Stomach (tissue), 9 donors: ENCODE results near the gene ASIC2. TPM values are rescaled to one million over a fixed set of nuclear protein-coding genes. Genes with fewer than 3 reads are reported as not detected.

Experiments used
- DNase-seq, 2 donors: peaks; one replicate each; pipeline versions ENCODE4 v3.0.0 to v3.0.0-alpha.2; 2013 to 2019
- H3K27ac ChIP-seq, 5 donors: fragments of 200-600 bp in 4 of 5; sonication (generic) in 4 of 5; one replicate each; pipeline ENCODE4 v1.5.1; 2013 to 2019; ENCODE audit warnings: mild to moderate bottlenecking in 1 of 5, moderate library complexity in 1 of 5
- H3K27me3 ChIP-seq, 3 donors: fragments of 200-600 bp; sonication (generic); one replicate each; pipeline ENCODE4 v1.5.1; 2017 to 2019; ENCODE audit warnings: mixed run types in 1 of 3
- H3K36me3 ChIP-seq, 4 donors: fragments of 200-600 bp; sonication (generic); 1 replicate in 3 of 4; 2 replicates in 1 of 4; pipeline ENCODE4 v1.5.1; 2016 to 2019
- H3K4me1 ChIP-seq, 4 donors: fragments of 200-600 bp; sonication (generic); one replicate each; pipeline ENCODE4 v1.5.1; 2016 to 2019
- H3K4me3 ChIP-seq, 4 donors: fragments of 200-600 bp; sonication (generic) in 3 of 4; one replicate each; pipeline ENCODE4 v1.5.1; 2016 to 2019; ENCODE audit warnings: mild to moderate bottlenecking in 1 of 4
- H3K9me3 ChIP-seq, 4 donors: fragments of 200-600 bp; sonication (generic); one replicate each; pipeline ENCODE4 v1.5.1; 2016 to 2019
- EP300 ChIP-seq: sonication (generic); formaldehyde crosslinking; IDR thresholded peaks from one replicate; pipeline ENCODE4 v1.6.1; 2017; ENCODE audit warnings: antibody characterized with exemption
- POLR2A ChIP-seq, 4 donors: fragments of 450-650 bp; IDR thresholded peaks; one replicate each; pipeline ENCODE4 v1.6.1; 2016; ENCODE audit warnings: antibody characterized with exemption in 4 of 4, control low read depth in 2 of 4, mild to moderate bottlenecking in 1 of 4, moderate library complexity in 1 of 4
- POLR2AphosphoS5 ChIP-seq, 3 donors: sonication (generic); formaldehyde crosslinking; IDR thresholded peaks; one replicate each; pipeline ENCODE4 v1.6.1; 2016; ENCODE audit warnings: antibody characterized with exemption in 3 of 3
- WGBS, 5 donors: extraction: QIAGEN DNeasy Blood & Tissue Kit in 3 of 5; methylation state at CpG; one replicate each; pipeline versions ENCODE4 v1.1.5 to v1.1.7; 2013 to 2018; 5-methylcytosine and 5-hydroxymethylcytosine counted together
- intact Hi-C: fragments of 100-400 bp; cut with DNase I; formaldehyde crosslinking; loops from one replicate; pipeline ENCODE4 v1.15.1; 2023; ENCODE audit warnings: low total_unique reads
- polyA plus RNA-seq, 3 donors: library from polyadenylated mRNA; stranded (reverse); fragments of 200-250 nt; gene quantifications; one replicate each; pipeline ENCODE4 v1.2.3, GENCODE V29; 2013
- total RNA-seq, 5 donors: library from RNA; depleted of rRNA; stranded (reverse); fragments of >200 nt; gene quantifications; one replicate each; pipeline versions ENCODE4 v1.1.0 to v1.2.3, GENCODE V29; 2014 to 2016
- TF ChIP-seq, protein P1 (sequence below), 7 experiments: fragments of 450-650 bp in 4 of 7; fragments of 200-600 bp in 3 of 7; sonication (generic) in 3 of 7; IDR thresholded peaks; one replicate each; pipeline ENCODE4 v1.5.1; 2016 to 2019; ENCODE audit warnings: antibody characterized with exemption in 7 of 7, control low read depth in 2 of 7, mild to moderate bottlenecking in 1 of 7
- donor health status: healthy with polysubstance abuse.
- donor health status: Bipolar disorder and iron deficiency.
- donor health status: healthy.

Gene ASIC2
- total and polyA plus RNA-seq, 8 donors, result 0.13 to 0.18 TPM; not detected in 6

DNA sequence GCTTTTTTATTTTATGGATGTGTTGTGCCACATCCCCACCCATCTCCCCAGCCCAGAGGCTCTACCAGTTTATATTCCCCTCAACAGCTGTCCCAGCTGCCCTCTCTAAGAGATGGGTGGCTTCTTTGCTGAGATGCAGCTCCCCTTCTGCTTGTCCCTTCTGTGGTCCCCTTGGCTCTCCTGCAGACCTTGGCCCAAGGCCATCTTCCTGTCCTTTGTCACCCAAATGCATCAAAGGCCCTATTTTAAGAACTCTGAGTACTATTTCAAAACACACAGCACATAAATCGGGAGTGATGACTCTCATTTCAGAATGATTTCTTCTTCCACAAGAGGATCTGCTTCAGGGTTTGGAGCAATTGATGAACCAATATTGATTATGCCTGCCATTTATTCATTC is 216.1 kb downstream of the ASIC2 start:
- Histone ChIP-seq H3K27ac (no peak overlapping the region), H3K4me3 (no peak overlapping the region), H3K27me3 (peaks cover 0 to 80% (median 8%) of the 10 kb centered on the region in 3 donors), H3K36me3 (no peaks in the 10 kb centered on the region), H3K4me1 (no peaks in the 10 kb centered on the region), H3K9me3 (no peaks in the 10 kb centered on the region)
- no peak for DNase-seq
- 52 to 87% (median 76%) methylated on average over 1 of the region's 1 CpG for WGBS, 5 donors
- intact Hi-C loops, result no loop called here
- no peak for TF ChIP-seq POLR2A (IDR thresholded peaks at IDR 0.05)
- no peak for TF ChIP-seq EP300
- TF ChIP-seq, protein P1, sequence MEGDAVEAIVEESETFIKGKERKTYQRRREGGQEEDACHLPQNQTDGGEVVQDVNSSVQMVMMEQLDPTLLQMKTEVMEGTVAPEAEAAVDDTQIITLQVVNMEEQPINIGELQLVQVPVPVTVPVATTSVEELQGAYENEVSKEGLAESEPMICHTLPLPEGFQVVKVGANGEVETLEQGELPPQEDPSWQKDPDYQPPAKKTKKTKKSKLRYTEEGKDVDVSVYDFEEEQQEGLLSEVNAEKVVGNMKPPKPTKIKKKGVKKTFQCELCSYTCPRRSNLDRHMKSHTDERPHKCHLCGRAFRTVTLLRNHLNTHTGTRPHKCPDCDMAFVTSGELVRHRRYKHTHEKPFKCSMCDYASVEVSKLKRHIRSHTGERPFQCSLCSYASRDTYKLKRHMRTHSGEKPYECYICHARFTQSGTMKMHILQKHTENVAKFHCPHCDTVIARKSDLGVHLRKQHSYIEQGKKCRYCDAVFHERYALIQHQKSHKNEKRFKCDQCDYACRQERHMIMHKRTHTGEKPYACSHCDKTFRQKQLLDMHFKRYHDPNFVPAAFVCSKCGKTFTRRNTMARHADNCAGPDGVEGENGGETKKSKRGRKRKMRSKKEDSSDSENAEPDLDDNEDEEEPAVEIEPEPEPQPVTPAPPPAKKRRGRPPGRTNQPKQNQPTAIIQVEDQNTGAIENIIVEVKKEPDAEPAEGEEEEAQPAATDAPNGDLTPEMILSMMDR (IDR thresholded peaks at IDR 0.05), result no peak
- TF ChIP-seq POLR2AphosphoS5 (IDR thresholded peaks at IDR 0.05), result no peak

GRCh38 chr17:33073416-33073815 is 219.7 kb downstream of the ASIC2 start:
- TF ChIP-seq POLR2AphosphoS5 (IDR thresholded peaks at IDR 0.05), result no peak
- TF ChIP-seq EP300, result no peak
- no peak for TF ChIP-seq POLR2A (IDR thresholded peaks at IDR 0.05)
- TF ChIP-seq, protein P1 (IDR thresholded peaks at IDR 0.05), result no peak
- WGBS, 5 donors, result 49 to 68% (median 56%) methylated on average over 7 of the region's 7 CpGs
- intact Hi-C loops, result no loop called here

GRCh38 chr17:33072421-33073161 is 220.5 kb downstream of the ASIC2 start:
- H3K36me3 ChIP-seq, result no peaks in the 10 kb centered on the region
- peaks cover 0 to 7% (median 0%) of the 10 kb centered on the region in 4 donors for H3K9me3 ChIP-seq
- intact Hi-C loops, result no loop called here
- no peak overlapping the region for H3K27ac ChIP-seq
- WGBS, 5 donors, result 74 to 83% (median 77%) methylated on average over 12 of the region's 12 CpGs
- no peak for DNase-seq
- no peaks in the 10 kb centered on the region for H3K4me1 ChIP-seq
- TF ChIP-seq, protein P1 (IDR thresholded peaks at IDR 0.05), result no peak
- TF ChIP-seq EP300 (no peak), POLR2A (IDR thresholded peaks at IDR 0.05) (no peak), POLR2AphosphoS5 (IDR thresholded peaks at IDR 0.05) (no peak)
- H3K4me3 ChIP-seq, result no peak overlapping the region
- peaks cover 0 to 48% (median 6%) of the 10 kb centered on the region in 3 donors for H3K27me3 ChIP-seq

More at GRCh38 chr17:33073416-33073815, 219.7 kb downstream of the ASIC2 start:
- H3K36me3 ChIP-seq, result no peaks in the 10 kb centered on the region
- peaks cover 0 to 7% (median 0%) of the 10 kb centered on the region in 4 donors for H3K9me3 ChIP-seq
- H3K4me3 ChIP-seq, result no peak overlapping the region
- H3K27me3 ChIP-seq, result peaks cover 0 to 54% (median 6%) of the 10 kb centered on the region in 3 donors
- H3K27ac ChIP-seq, result no peak overlapping the region
- no peaks in the 10 kb centered on the region for H3K4me1 ChIP-seq
- DNase-seq, result no peak

DNA sequence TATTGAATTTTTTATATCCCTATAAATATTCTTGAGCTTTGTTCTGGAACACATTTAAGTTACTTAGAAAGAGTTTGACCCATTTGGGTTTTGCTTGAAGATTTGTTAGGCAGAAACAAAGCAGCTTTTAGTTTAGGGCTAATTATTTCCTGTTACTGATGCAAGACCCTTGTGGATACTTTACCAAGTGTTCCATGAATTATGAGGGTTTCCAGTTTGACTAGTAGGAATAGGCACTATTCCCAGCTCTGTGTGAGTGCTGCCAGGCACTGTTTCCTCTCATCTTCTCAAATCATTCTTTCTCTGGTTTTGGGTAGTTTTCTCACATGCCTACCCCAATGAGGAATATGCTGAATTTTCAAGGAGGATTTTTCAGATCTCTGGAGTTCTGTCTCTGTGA is 221.4 kb downstream of the ASIC2 start:
- intact Hi-C loops, result no loop called here

More for the DNA sequence above, 221.4 kb downstream of the ASIC2 start:
- Histone ChIP-seq H3K4me3 (no peak overlapping the region), H3K36me3 (no peaks in the 10 kb centered on the region), H3K9me3 (peaks cover 0 to 7% (median 0%) of the 10 kb centered on the region in 4 donors), H3K27me3 (peaks cover 0 to 43% (median 6%) of the 10 kb centered on the region in 3 donors), H3K4me1 (no peaks in the 10 kb centered on the region), H3K27ac (no peak overlapping the region)
- no peak for DNase-seq
- TF ChIP-seq, protein P1 (IDR thresholded peaks at IDR 0.05), result no peak
- TF ChIP-seq POLR2A (IDR thresholded peaks at IDR 0.05), result no peak
- TF ChIP-seq POLR2AphosphoS5 (IDR thresholded peaks at IDR 0.05), result no peak
- no peak for TF ChIP-seq EP300
